ENCODE measurements around the gene MAPKAPK5. TPM values are rescaled to one million over a fixed set of nuclear protein-coding genes. Genes with fewer than 3 reads are reported as not detected.

MAPKAPK5 gene
- polyA plus RNA-seq, 3 donors, result 25.3 to 58.2 (median 28.2) TPM

DNA sequence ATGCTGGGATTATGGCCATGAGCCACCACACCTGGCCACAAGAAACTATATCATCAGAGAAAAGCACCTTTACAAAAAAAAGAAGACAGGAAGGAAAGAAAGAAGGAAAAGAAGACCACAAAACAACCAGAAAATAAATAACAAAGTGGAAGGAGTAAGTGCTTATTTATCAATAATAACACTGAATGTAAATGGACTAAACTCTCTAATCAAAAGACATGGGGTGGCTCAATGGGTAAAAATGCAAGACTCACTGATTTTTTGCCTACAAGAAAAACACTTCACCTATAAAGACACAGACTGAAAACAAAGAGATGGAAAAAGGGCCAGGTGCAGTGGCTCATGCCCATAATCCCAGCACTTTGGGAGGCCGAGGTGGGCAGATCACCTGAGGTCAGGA lies 65.7 kb downstream of the MAPKAPK5 start:
- no peaks in the 10 kb centered on the region for H3K27me3 Mint-ChIP-seq (ENCODE audit: low read depth in 3 of 3)
- H3K36me3 Mint-ChIP-seq, result peaks cover 11 to 18% of the 10 kb centered on the region in 2 donors
- Histone ChIP-seq H3K79me2 (ENCODE audit: insufficient read depth, low read length) (no peaks in the 10 kb centered on the region), H3K4me1 (ENCODE audit: control insufficient read depth in 1 of 2, insufficient read depth in 2 of 2, low read length in 2 of 2) (no peaks in the 10 kb centered on the region), H3K9me3 (replicated peaks in 1 of 2; ENCODE audit: control insufficient read depth in 1 of 2, insufficient read depth in 1 of 2, low read length in 2 of 2) (peaks cover 10 to 14% of the 10 kb centered on the region in 2 donors), H3K27ac (ENCODE audit: low read depth in 1 of 2, low read length in 2 of 2) (no peak overlapping the region), H3K36me3 (replicated peaks in 1 of 2; ENCODE audit: control insufficient read depth in 1 of 2, insufficient read depth in 2 of 2, low read length in 2 of 2) (peaks cover 0 to 10% of the 10 kb centered on the region in 2 donors), H3K9ac (ENCODE audit: insufficient read depth, low read length, poor library complexity, severe bottlenecking) (no peak overlapping the region), H4K20me1 (ENCODE audit: insufficient read depth, low read length) (no peaks in the 10 kb centered on the region), H3K4me2 (replicated peaks; ENCODE audit: extremely low read depth, low read length, poor library complexity, severe bottlenecking) (no peak overlapping the region), H3K4me3 (replicated peaks in 1 of 3; ENCODE audit: low read depth in 2 of 3, low read length in 3 of 3) (no peak overlapping the region), H3K27me3 (ENCODE audit: control insufficient read depth in 2 of 2, insufficient read depth in 2 of 2, low read length in 2 of 2) (no peaks in the 10 kb centered on the region), H2AFZ (ENCODE audit: insufficient read depth, low read depth, low read length, poor library complexity, severe bottlenecking) (no peak overlapping the region)
- intact Hi-C loops (cut with micrococcal nuclease), result no loop called here
- H3K4me1 Mint-ChIP-seq, result no peaks in the 10 kb centered on the region
- DNase-seq, result no peak
- TF ChIP-seq, protein P1, sequence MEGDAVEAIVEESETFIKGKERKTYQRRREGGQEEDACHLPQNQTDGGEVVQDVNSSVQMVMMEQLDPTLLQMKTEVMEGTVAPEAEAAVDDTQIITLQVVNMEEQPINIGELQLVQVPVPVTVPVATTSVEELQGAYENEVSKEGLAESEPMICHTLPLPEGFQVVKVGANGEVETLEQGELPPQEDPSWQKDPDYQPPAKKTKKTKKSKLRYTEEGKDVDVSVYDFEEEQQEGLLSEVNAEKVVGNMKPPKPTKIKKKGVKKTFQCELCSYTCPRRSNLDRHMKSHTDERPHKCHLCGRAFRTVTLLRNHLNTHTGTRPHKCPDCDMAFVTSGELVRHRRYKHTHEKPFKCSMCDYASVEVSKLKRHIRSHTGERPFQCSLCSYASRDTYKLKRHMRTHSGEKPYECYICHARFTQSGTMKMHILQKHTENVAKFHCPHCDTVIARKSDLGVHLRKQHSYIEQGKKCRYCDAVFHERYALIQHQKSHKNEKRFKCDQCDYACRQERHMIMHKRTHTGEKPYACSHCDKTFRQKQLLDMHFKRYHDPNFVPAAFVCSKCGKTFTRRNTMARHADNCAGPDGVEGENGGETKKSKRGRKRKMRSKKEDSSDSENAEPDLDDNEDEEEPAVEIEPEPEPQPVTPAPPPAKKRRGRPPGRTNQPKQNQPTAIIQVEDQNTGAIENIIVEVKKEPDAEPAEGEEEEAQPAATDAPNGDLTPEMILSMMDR (IDR thresholded peaks at IDR 0.05), result no peak
- peak overlapping the region in 1 of 7 donors; percentile 17 for H3K27ac Mint-ChIP-seq
- peaks cover 12 to 33% (median 21%) of the 10 kb centered on the region in 7 donors for H3K9me3 Mint-ChIP-seq
- no peak overlapping the region for H3K4me3 Mint-ChIP-seq
- 100% methylated on average over 1 of the region's 1 CpG for WGBS (ENCODE audit: insufficient coverage)

DNA sequence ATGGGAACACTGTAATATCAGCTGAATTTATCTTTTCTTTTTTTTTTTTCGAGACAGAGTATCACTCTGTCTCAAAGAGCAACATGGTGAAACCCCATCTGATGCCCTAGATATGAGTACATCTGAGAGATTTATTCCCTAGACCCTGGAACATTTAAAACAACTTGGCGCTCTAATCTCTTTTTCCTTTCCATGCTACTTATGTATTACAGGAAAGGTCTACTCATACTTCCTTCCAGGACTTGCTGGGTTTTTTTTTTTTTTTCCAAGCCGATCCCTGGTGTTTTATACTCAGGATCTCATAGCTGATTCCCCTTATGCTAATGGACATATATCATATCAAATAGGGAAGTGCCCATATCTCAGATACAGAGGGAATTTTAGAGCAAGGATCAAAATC lies 83.1 kb downstream of the MAPKAPK5 start:
- Histone ChIP-seq H3K27ac (ENCODE audit: low read depth in 1 of 2, low read length in 2 of 2) (no peak overlapping the region), H3K79me2 (ENCODE audit: insufficient read depth, low read length) (no peaks in the 10 kb centered on the region), H3K4me2 (replicated peaks; ENCODE audit: extremely low read depth, low read length, poor library complexity, severe bottlenecking) (no peak overlapping the region), H3K4me1 (ENCODE audit: control insufficient read depth in 1 of 2, insufficient read depth in 2 of 2, low read length in 2 of 2) (no peaks in the 10 kb centered on the region), H3K4me3 (replicated peaks in 1 of 3; ENCODE audit: low read depth in 2 of 3, low read length in 3 of 3) (no peak overlapping the region), H4K20me1 (ENCODE audit: insufficient read depth, low read length) (no peaks in the 10 kb centered on the region), H3K36me3 (replicated peaks in 1 of 2; ENCODE audit: control insufficient read depth in 1 of 2, insufficient read depth in 2 of 2, low read length in 2 of 2) (no peaks in the 10 kb centered on the region), H3K9ac (ENCODE audit: insufficient read depth, low read length, poor library complexity, severe bottlenecking) (no peak overlapping the region), H3K27me3 (ENCODE audit: control insufficient read depth in 2 of 2, insufficient read depth in 2 of 2, low read length in 2 of 2) (no peaks in the 10 kb centered on the region), H2AFZ (ENCODE audit: insufficient read depth, low read depth, low read length, poor library complexity, severe bottlenecking) (no peak overlapping the region), H3K9me3 (replicated peaks in 1 of 2; ENCODE audit: control insufficient read depth in 1 of 2, insufficient read depth in 1 of 2, low read length in 2 of 2) (no peaks in the 10 kb centered on the region)
- DNase-seq, result no peak
- Mint-ChIP-seq H3K4me1 (no peaks in the 10 kb centered on the region), H3K27ac (no peak overlapping the region), H3K9me3 (peaks cover 0 to 2% (median 0%) of the 10 kb centered on the region in 7 donors), H3K27me3 (ENCODE audit: low read depth in 3 of 3) (peaks cover 0 to 1% (median 0%) of the 10 kb centered on the region in 3 donors), H3K36me3 (no peaks in the 10 kb centered on the region), H3K4me3 (no peak overlapping the region)
- TF ChIP-seq, protein P1 (IDR thresholded peaks at IDR 0.05), result no peak
- intact Hi-C loops (cut with micrococcal nuclease), result no loop called here
- WGBS (ENCODE audit: insufficient coverage), result no CpG with 5 or more reads among the region's 3 CpGs
